ENCODE data around the gene HS3ST4. TPM values are rescaled to one million over a fixed set of nuclear protein-coding genes. Genes with fewer than 3 reads are reported as not detected.

HS3ST4 gene
- total and polyA plus RNA-seq, 2 donors from 2014 or later: not detected

DNA sequence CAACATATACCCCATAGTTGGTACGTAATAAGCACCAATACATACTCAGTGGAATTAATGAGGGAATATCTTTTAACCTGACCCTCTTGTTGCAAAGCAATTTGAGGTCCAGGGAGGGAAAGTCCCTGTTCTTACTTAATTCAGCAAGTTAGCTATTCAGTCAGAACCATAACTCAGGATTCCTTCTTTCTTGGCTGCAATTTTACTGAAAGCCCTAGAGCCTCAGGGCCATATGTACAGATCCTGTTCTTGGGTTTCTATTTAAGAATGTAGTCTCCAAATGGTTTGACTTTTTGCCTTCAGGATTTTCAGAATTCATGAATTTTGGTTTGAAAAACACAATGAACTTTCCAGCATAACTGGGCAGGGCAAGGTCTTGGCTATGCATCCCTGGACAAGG, 436.5 kb downstream of the HS3ST4 start:
- no peaks in the 10 kb centered on the region for H3K9me3 ChIP-seq (ENCODE audit: control insufficient read depth in 2 of 3, insufficient read depth in 1 of 3, low read length in 3 of 3)
- DNase-seq: no peak
- TF ChIP-seq CTCF (IDR thresholded peaks at IDR 0.05; ENCODE audit: borderline replicate concordance, extremely low read depth, insufficient read depth): no peak
- FAIRE-seq: no peak
- no peak overlapping the region for H3K27ac ChIP-seq (ENCODE audit: low read depth in 2 of 2, low read length in 2 of 2)
- H3K36me3 ChIP-seq (ENCODE audit: control insufficient read depth in 2 of 3, insufficient read depth in 3 of 3, low read length in 3 of 3): no peaks in the 10 kb centered on the region
- no peaks in the 10 kb centered on the region for H3K27me3 ChIP-seq (ENCODE audit: control insufficient read depth, insufficient read depth, low read length)
- intact Hi-C loops (cut with DNase I): no loop called here
- no peak overlapping the region for H3K4me3 ChIP-seq (ENCODE audit: low read length in 3 of 3)
- no peak overlapping the region for H3K9ac ChIP-seq (ENCODE audit: low read length in 3 of 3)
- no peaks in the 10 kb centered on the region for H3K4me1 ChIP-seq (ENCODE audit: control insufficient read depth in 2 of 3, insufficient read depth in 2 of 3, low read depth in 1 of 3, low read length in 3 of 3)

- no peak for DNase-seq
- Histone ChIP-seq H3K4me1 (ENCODE audit: control insufficient read depth in 2 of 3, insufficient read depth in 2 of 3, low read depth in 1 of 3, low read length in 3 of 3) (no peaks in the 10 kb centered on the region), H3K27me3 (ENCODE audit: control insufficient read depth, insufficient read depth, low read length) (no peaks in the 10 kb centered on the region), H3K9me3 (ENCODE audit: control insufficient read depth in 2 of 3, insufficient read depth in 1 of 3, low read length in 3 of 3) (no peaks in the 10 kb centered on the region), H3K36me3 (ENCODE audit: control insufficient read depth in 2 of 3, insufficient read depth in 3 of 3, low read length in 3 of 3) (no peaks in the 10 kb centered on the region), H3K27ac (ENCODE audit: low read depth in 2 of 2, low read length in 2 of 2) (no peak overlapping the region), H3K4me3 (ENCODE audit: low read length in 3 of 3) (no peak overlapping the region), H3K9ac (ENCODE audit: low read length in 3 of 3) (no peak overlapping the region)
- no peak for TF ChIP-seq CTCF (IDR thresholded peaks at IDR 0.05; ENCODE audit: borderline replicate concordance, extremely low read depth, insufficient read depth)
- intact Hi-C loops (cut with DNase I): no loop called here
- no peak for FAIRE-seq
These were observed 438.2 kb downstream of the HS3ST4 start for GRCh38 chr16:26129997-26130396.

DNA sequence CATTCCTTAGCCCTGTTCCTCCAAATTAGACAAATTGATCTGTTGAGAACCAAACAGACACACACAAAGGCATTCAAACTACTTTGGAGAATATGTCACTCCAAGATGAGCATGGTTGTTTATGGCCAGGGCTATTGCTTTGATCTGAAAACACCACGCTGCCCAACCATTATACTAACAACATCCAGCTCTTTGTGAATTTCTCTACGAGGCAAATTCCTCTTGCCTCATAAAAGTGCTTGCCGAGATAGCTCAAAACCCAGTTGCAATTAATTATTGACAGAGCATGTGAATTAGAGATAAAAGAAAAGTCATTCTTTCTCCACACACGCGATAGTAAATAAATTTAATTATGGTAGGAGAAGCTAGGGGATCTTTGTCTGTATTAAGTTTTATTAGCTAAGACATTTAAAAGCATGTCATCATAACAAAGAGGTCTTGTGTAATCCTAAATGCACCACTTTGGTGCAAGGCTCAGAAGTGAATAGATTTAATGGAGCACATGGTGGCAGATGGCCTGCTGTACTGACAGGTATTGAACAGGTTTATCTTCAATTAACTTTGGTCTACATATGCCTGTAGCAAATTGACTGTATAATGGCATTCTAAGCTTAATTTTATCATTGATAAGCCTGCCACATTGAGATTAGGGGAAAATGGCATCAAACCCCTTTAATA, 441.8 kb downstream of the HS3ST4 start:
- Histone ChIP-seq H3K4me1 (ENCODE audit: control insufficient read depth in 2 of 3, insufficient read depth in 2 of 3, low read depth in 1 of 3, low read length in 3 of 3) (no peaks in the 10 kb centered on the region), H3K4me3 (ENCODE audit: low read length in 3 of 3) (no peak overlapping the region), H3K36me3 (ENCODE audit: control insufficient read depth in 2 of 3, insufficient read depth in 3 of 3, low read length in 3 of 3) (no peaks in the 10 kb centered on the region), H3K27me3 (ENCODE audit: control insufficient read depth, insufficient read depth, low read length) (no peaks in the 10 kb centered on the region), H3K27ac (ENCODE audit: low read depth in 2 of 2, low read length in 2 of 2) (no peak overlapping the region), H3K9me3 (ENCODE audit: control insufficient read depth in 2 of 3, insufficient read depth in 1 of 3, low read length in 3 of 3) (no peaks in the 10 kb centered on the region), H3K9ac (ENCODE audit: low read length in 3 of 3) (no peak overlapping the region)
- intact Hi-C loops (cut with DNase I): no loop called here
- DNase-seq (peak in 2 of 5 donors; percentile 43 to 49), FAIRE-seq (no peak)
- TF ChIP-seq CTCF (IDR thresholded peaks at IDR 0.05; ENCODE audit: borderline replicate concordance, extremely low read depth, insufficient read depth): no peak

DNA sequence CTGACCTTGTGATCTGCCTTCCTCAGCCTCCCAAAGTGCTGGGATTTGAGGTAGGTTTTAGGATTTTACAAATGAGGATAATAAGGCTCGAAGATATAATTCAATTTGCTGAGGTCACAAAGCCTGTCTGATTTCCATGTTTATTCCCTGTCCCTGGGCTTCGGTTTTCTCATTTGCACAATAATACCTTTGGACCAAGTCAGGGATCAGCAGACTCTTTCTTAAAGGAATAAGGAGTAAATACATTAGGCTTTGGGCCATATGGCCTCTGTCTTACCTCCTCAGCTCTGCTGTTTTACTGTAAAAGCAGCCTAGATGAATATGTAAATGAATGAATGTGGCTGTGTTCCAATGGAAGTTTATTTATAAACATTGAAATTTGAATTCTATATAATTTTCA, 442.8 kb downstream of the HS3ST4 start:
- Histone ChIP-seq H3K27me3 (ENCODE audit: control insufficient read depth, insufficient read depth, low read length) (no peaks in the 10 kb centered on the region), H3K36me3 (ENCODE audit: control insufficient read depth in 2 of 3, insufficient read depth in 3 of 3, low read length in 3 of 3) (no peaks in the 10 kb centered on the region), H3K27ac (ENCODE audit: low read depth in 2 of 2, low read length in 2 of 2) (no peak overlapping the region), H3K9ac (ENCODE audit: low read length in 3 of 3) (no peak overlapping the region), H3K4me3 (ENCODE audit: low read length in 3 of 3) (no peak overlapping the region), H3K4me1 (ENCODE audit: control insufficient read depth in 2 of 3, insufficient read depth in 2 of 3, low read depth in 1 of 3, low read length in 3 of 3) (no peaks in the 10 kb centered on the region), H3K9me3 (ENCODE audit: control insufficient read depth in 2 of 3, insufficient read depth in 1 of 3, low read length in 3 of 3) (no peaks in the 10 kb centered on the region)
- DNase-seq: no peak
- intact Hi-C loops (cut with DNase I): no loop called here
- no peak for FAIRE-seq
- TF ChIP-seq CTCF (IDR thresholded peaks at IDR 0.05; ENCODE audit: borderline replicate concordance, extremely low read depth, insufficient read depth): no peak
